ENCODE measurements around the gene GPR153. TPM values are rescaled to one million over a fixed set of nuclear protein-coding genes. Genes with fewer than 3 reads are reported as not detected.
A peak's percentile ranks its signal among the peaks of the same experiment; 100 is the strongest.

GPR153 gene
- total and polyA plus RNA-seq, 2 of the 8 experiments (the other 6 are each of a cell fraction or from before 2014, with no cell fraction given) = 5.7 to 8.1 TPM

- TF ChIP-seq RBBP5 (IDR thresholded peaks at IDR 0.05; ENCODE audit: borderline replicate concordance, low read depth, low read length) = no peak
- Histone ChIP-seq H2BK5ac (ENCODE audit: low read depth, low read length) (no peak overlapping the region), H2BK12ac (ENCODE audit: low read depth, low read length) (0 out of 2 replicates have a peak overlapping the region, but pooled peaks have one; percentile 1), H2BK15ac (ENCODE audit: low read length) (no peak overlapping the region), H3K9me3 (ENCODE audit: insufficient read depth in 2 of 2, low read depth in 1 of 2, low read length in 1 of 2) (no peaks in the 10 kb centered on the region), H3K4ac (replicated peaks; ENCODE audit: insufficient read length, low read depth, low read length) (no peak overlapping the region), H3K79me1 (ENCODE audit: low read depth, low read length) (no peaks in the 10 kb centered on the region), H3K27ac (ENCODE audit: low read depth, low read length) (no peak overlapping the region), H3K36me3 (ENCODE audit: control insufficient read depth in 2 of 4, insufficient read depth in 4 of 4, low read length in 3 of 4) (no peaks in the 10 kb centered on the region), H2AFZ (ENCODE audit: low read length) (no peak overlapping the region), H3K4me3 (ENCODE audit: extremely low read depth in 1 of 4, insufficient read depth in 2 of 4, low read depth in 3 of 4, low read length in 4 of 4) (no peak overlapping the region), H4K91ac (replicated peaks; ENCODE audit: insufficient read length, low read length) (no peak overlapping the region), H4K5ac (ENCODE audit: insufficient read length, low read depth, low read length) (no peak overlapping the region), H3K9ac (replicated peaks in 1 of 4; ENCODE audit: extremely low read depth in 1 of 4, low read depth in 3 of 4, low read length in 3 of 4) (no peak overlapping the region), H3K4me1 (replicated peaks in 1 of 4; ENCODE audit: control insufficient read depth in 3 of 4, insufficient read depth in 4 of 4, low read length in 3 of 4) (peaks cover 0 to 31% (median 24%) of the 10 kb centered on the region in 4 experiments; a peak in 6 of 7 replicates), H3K27me3 (replicated peaks in 1 of 4; ENCODE audit: control insufficient read depth in 3 of 4, extremely low read depth in 1 of 4, insufficient read depth in 3 of 4, low read length in 3 of 4) (peaks cover 1 to 47% (median 37%) of the 10 kb centered on the region in 4 experiments), H3K56ac (replicated peaks; ENCODE audit: insufficient read length, low read depth, low read length) (no peak overlapping the region), H4K20me1 (replicated peaks in 1 of 2; ENCODE audit: control insufficient read depth in 1 of 2, insufficient read depth in 2 of 2, low read length in 2 of 2) (peaks cover 0 to 7% of the 10 kb centered on the region in 2 experiments), H3K23me2 (ENCODE audit: low read depth, low read length) (peaks cover 18% of the 10 kb centered on the region; the same call in 1 of the 2 replicates), H3K18ac (ENCODE audit: extremely low read depth, low read length) (no peak overlapping the region), H3K23ac (ENCODE audit: insufficient read length) (no peak overlapping the region), H4K8ac (ENCODE audit: extremely low read depth, insufficient read depth, low read length) (no peak overlapping the region), H3K4me2 (ENCODE audit: insufficient read depth in 1 of 2, low read depth in 2 of 2, low read length in 2 of 2) (no peak overlapping the region; a peak in 1 of 4 replicates), H3K79me2 (ENCODE audit: control insufficient read depth in 1 of 2, insufficient read depth in 2 of 2, low read length in 2 of 2) (no peaks in the 10 kb centered on the region), H2BK120ac (replicated peaks; ENCODE audit: low read depth, low read length) (no peak overlapping the region), H3K14ac (ENCODE audit: insufficient read length) (no peak overlapping the region), H2AK5ac (ENCODE audit: low read depth, low read length) (no peak overlapping the region), H2BK20ac (ENCODE audit: low read length) (no peak overlapping the region)
- ChIA-PET CTCF (ENCODE audit: partially characterized antibody) (interaction anchor here (0.6 to 17.1 kb wide), 12 partner anchors 8 to 203 kb away, joined by 3 to 353 read pairs (median 6); partner anchors contain the start of genes HES3, ICMT and RPL22), POLR2A (ENCODE audit: partially characterized antibody) (interaction anchor here (0.7 to 4.0 kb wide), 11 partner anchors 10 to 43 kb away, joined by 3 to 28 read pairs (median 4); partner anchors contain the start of genes HES3, ICMT and RPL22)
- WGBS, 2 experiments (ENCODE audit: extremely low coverage in 1 of 2, insufficient coverage in 1 of 2, insufficient read length in 1 of 2, insufficient replicate concordance in 2 of 2, low coverage in 1 of 2, low lambda C conversion rate in 2 of 2, missing lambda C conversion rate in 1 of 2) = 91% methylated on average over 20 of the region's 29 CpGs; no CpG with 5 or more reads in 1 of the 2 experiments
- FAIRE-seq (no peak), DNase-seq (ENCODE audit: low read depth in 1 of 2, low spot score in 2 of 2) (no peak)
These were observed 50.1 kb downstream of the GPR153 start for GRCh38 chr1:6210591-6211355.

Measured in H1 (cell line).